PC-3 (cell line): ENCODE results near the gene SIAH2. TPM values are rescaled to one million over a fixed set of nuclear protein-coding genes. Genes with fewer than 3 reads are reported as not detected.

ENCODE experiments used
- ATAC-seq: fragments of 200-7000 bp; cut with Tn5 transposase; 2 replicates; pipeline ENCODE4 v1.9.1; 2020; ENCODE audit warnings: mild to moderate bottlenecking, moderate library complexity
- BruUV-seq: library from RNA; stranded (reverse); fragments of 400-500 nt; replicated peaks from 2 replicates; lab custom pipeline; 2021; lab: Mats Ljungman, UMichigan
- CTCF ChIA-PET: fragments of 300-600 bp; sonication (Branson Sonifier 250); formaldehyde crosslinking; loops from one replicate; lab custom pipeline; 2022; ENCODE audit warnings: antibody characterized with exemption; lab: Charles Lee
- POLR2A ChIA-PET: fragments of 300-600 bp; sonication (Branson Sonifier 250); formaldehyde crosslinking; loops from one replicate; lab custom pipeline; 2022; ENCODE audit warnings: antibody characterized with exemption; ENCODE audit not compliant: unreplicated experiment; lab: Charles Lee
- DNase-seq: peaks from one replicate; pipeline ENCODE4 v3.0.0-alpha.2; 2015
- H2AFZ ChIP-seq: fragments of 300-600 bp; sonication (generic); 2 replicates; pipeline ENCODE4 v1.6.0; 2016; ENCODE audit warnings: antibody characterized with exemption, low read length
- H3F3A ChIP-seq: fragments of 300-600 bp; sonication (generic); one replicate; pipeline ENCODE4 v1.6.0; 2017; ENCODE audit warnings: antibody characterized with exemption, low read length, control low read depth, mild to moderate bottlenecking; ENCODE audit not compliant: unreplicated experiment
- H3K27ac ChIP-seq: fragments of 300-600 bp; sonication (generic); 2 replicates; pipeline ENCODE4 v1.5.1; 2016; ENCODE audit warnings: mild to moderate bottlenecking, low read length
- H3K27me3 ChIP-seq: fragments of 300-600 bp; sonication (generic); 2 replicates; pipeline ENCODE4 v1.6.1; 2016; ENCODE audit warnings: low read length, mixed read lengths
- H3K36me3 ChIP-seq: fragments of 300-600 bp; sonication (generic); 2 replicates; pipeline ENCODE4 v1.6.1; 2016; ENCODE audit warnings: low read depth, mixed run types, low read length, mixed read lengths
- H3K4me1 ChIP-seq: fragments of 300-600 bp; sonication (generic); 2 replicates; pipeline ENCODE4 v1.5.1; 2016; ENCODE audit warnings: low read length; ENCODE audit not compliant: insufficient read depth
- H3K4me2 ChIP-seq: fragments of 300-600 bp; sonication (generic); 2 replicates; pipeline ENCODE4 v1.6.0; 2016; ENCODE audit warnings: low read length
- H3K4me3 ChIP-seq: fragments of 300-600 bp; sonication (generic); 2 replicates; pipeline ENCODE4 v1.5.1; 2016; ENCODE audit warnings: mild to moderate bottlenecking, low read length, mixed read lengths
- H3K79me2 ChIP-seq: fragments of 300-600 bp; sonication (generic); 2 replicates; pipeline ENCODE4 v1.6.1; 2017; ENCODE audit warnings: low read length, mixed read lengths
- H3K9ac ChIP-seq: fragments of 300-600 bp; sonication (generic); 2 replicates; pipeline ENCODE4 v1.6.0; 2016; ENCODE audit warnings: mild to moderate bottlenecking, low read length
- H3K9me2 ChIP-seq: fragments of 300-600 bp; sonication (generic); replicated peaks from 2 replicates; pipeline ENCODE4 v1.6.1; 2016; ENCODE audit warnings: mixed run types, low read length, mixed read lengths
- H3K9me3 ChIP-seq: fragments of 300-600 bp; sonication (generic); 2 replicates; pipeline ENCODE4 v1.6.1; 2016; ENCODE audit warnings: low read length, mixed read lengths
- H4K20me1 ChIP-seq: fragments of 300-600 bp; sonication (generic); 2 replicates; pipeline ENCODE4 v1.6.1; 2016; ENCODE audit warnings: low read length, mixed read lengths
- CTCF ChIP-seq: fragments of 300-600 bp; sonication (generic); conservative IDR thresholded peaks from 2 replicates; pipeline ENCODE4 v1.5.1; 2017; ENCODE audit warnings: antibody characterized with exemption, low read depth, mild to moderate bottlenecking, low read length
- EZH2 ChIP-seq: fragments of 300-600 bp; sonication (generic); IDR thresholded peaks from one replicate; pipeline ENCODE4 v1.6.1; 2017; ENCODE audit warnings: antibody characterized with exemption, mild to moderate bottlenecking, low read length; ENCODE audit not compliant: unreplicated experiment
- EZH2phosphoT487 ChIP-seq: fragments of 300-600 bp; sonication (generic); IDR thresholded peaks from 2 replicates; pipeline ENCODE4 v1.6.1; 2018; ENCODE audit warnings: mild to moderate bottlenecking, antibody characterized with exemption, low read length, borderline replicate concordance
- intact Hi-C: fragments of 100-400 bp; cut with micrococcal nuclease; formaldehyde crosslinking; loops from 2 replicates; pipeline ENCODE4 v1.9.0; 2023
- total RNA-seq: library from RNA; depleted of rRNA; stranded (reverse); fragments of >200 nt; gene quantifications from 2 replicates; pipeline ENCODE4 v1.2.3, GENCODE V29; 2014

Gene SIAH2
- total RNA-seq, 1 experiment from 2014 or later = 37.8 TPM

GRCh38 chr3:150742679-150743078, 20.3 kb downstream of the SIAH2 start:
- no TSS peak for BruUV-seq
- H3K9me2 ChIP-seq = no peaks in the 10 kb centered on the region
- DNase-seq = no peak
- no peak overlapping the region for H3K4me3 ChIP-seq
- ChIA-PET CTCF (no interaction called here), POLR2A (no interaction called here)
- no peak overlapping the region for H2AFZ ChIP-seq
- H3F3A ChIP-seq = no peaks in the 10 kb centered on the region
- intact Hi-C loops = no loop called here
- H3K4me2 ChIP-seq = no peak overlapping the region
- 0 out of 2 replicates have a peak, but pooled peaks cover 7% of the 10 kb centered on the region for H4K20me1 ChIP-seq
- H3K9me3 ChIP-seq = no peaks in the 10 kb centered on the region
- no peaks in the 10 kb centered on the region for H3K27me3 ChIP-seq
- H3K27ac ChIP-seq = no peak overlapping the region
- no peak for ATAC-seq
- H3K79me2 ChIP-seq = peaks cover 67% of the 10 kb centered on the region
- no peak overlapping the region for H3K9ac ChIP-seq
- peaks cover 28% of the 10 kb centered on the region for H3K4me1 ChIP-seq
- TF ChIP-seq EZH2phosphoT487 (no peak), EZH2 (no peak), CTCF (no peak)
- peaks cover 14% of the 10 kb centered on the region for H3K36me3 ChIP-seq

GRCh38 chr3:150742141-150742523, 20.8 kb downstream of the SIAH2 start:
- H3K9me3 ChIP-seq = no peaks in the 10 kb centered on the region
- TF ChIP-seq EZH2phosphoT487 (no peak), EZH2 (no peak)
- intact Hi-C loops = no loop called here

GRCh38 chr3:150741497-150742140, 21.4 kb downstream of the SIAH2 start:
- Histone ChIP-seq H3F3A (no peaks in the 10 kb centered on the region), H3K4me1 (peaks cover 28% of the 10 kb centered on the region), H2AFZ (no peak overlapping the region), H4K20me1 (0 out of 2 replicates have a peak, but pooled peaks cover 7% of the 10 kb centered on the region), H3K4me2 (no peak overlapping the region), H3K27ac (no peak overlapping the region), H3K4me3 (no peak overlapping the region), H3K9me3 (no peaks in the 10 kb centered on the region), H3K36me3 (peaks cover 14% of the 10 kb centered on the region), H3K9me2 (no peaks in the 10 kb centered on the region), H3K79me2 (peaks cover 56% of the 10 kb centered on the region), H3K27me3 (no peaks in the 10 kb centered on the region), H3K9ac (no peak overlapping the region)
- TF ChIP-seq EZH2 (no peak), EZH2phosphoT487 (no peak), CTCF (no peak)
- BruUV-seq = TSS peak; percentile 12
- ChIA-PET CTCF (no interaction called here), POLR2A (no interaction called here)
- ATAC-seq = no peak
- DNase-seq = no peak
- intact Hi-C loops = no loop called here

More at GRCh38 chr3:150742141-150742523, 20.8 kb downstream of the SIAH2 start:
- H3K79me2 ChIP-seq = peaks cover 61% of the 10 kb centered on the region
- BruUV-seq = no TSS peak
- no peaks in the 10 kb centered on the region for H3K27me3 ChIP-seq
- no peak overlapping the region for H3K4me3 ChIP-seq
- H3F3A ChIP-seq = no peaks in the 10 kb centered on the region
- H3K9me2 ChIP-seq = no peaks in the 10 kb centered on the region
- H3K9ac ChIP-seq = no peak overlapping the region
- no peak overlapping the region for H3K27ac ChIP-seq
- DNase-seq (no peak), ATAC-seq (no peak)
- H4K20me1 ChIP-seq = 0 out of 2 replicates have a peak, but pooled peaks cover 7% of the 10 kb centered on the region
- peaks cover 14% of the 10 kb centered on the region for H3K36me3 ChIP-seq
- ChIA-PET POLR2A (no interaction called here), CTCF (no interaction called here)
- H2AFZ ChIP-seq = no peak overlapping the region
- H3K4me2 ChIP-seq = no peak overlapping the region
- H3K4me1 ChIP-seq = peaks cover 28% of the 10 kb centered on the region
